Cardiac fibroblast (primary cell): ENCODE results near the gene SERPINA4.

Experiments
- DNase-seq, 2 donors: peaks; one replicate each; pipeline versions ENCODE4 v3.0.0 to v3.0.0-alpha.2; 2010; ENCODE audit warnings: low read depth in 2 of 2
- H3K4me3 ChIP-seq, 2 donors: replicated peaks in 1 of 2; 1 replicate in 1 of 2; 2 replicates in 1 of 2; pipeline ENCODE4 v1.5.1; 2011; ENCODE audit warnings: low read depth in 2 of 2, low read length in 2 of 2, mild to moderate bottlenecking in 2 of 2, moderate library complexity in 1 of 2
- TF ChIP-seq, protein P1 (sequence below): IDR thresholded peaks from one replicate; pipeline ENCODE4 v1.5.1; 2011; ENCODE audit warnings: low read depth, mild to moderate bottlenecking, low read length, inconsistent platforms

SERPINA4 gene

DNA sequence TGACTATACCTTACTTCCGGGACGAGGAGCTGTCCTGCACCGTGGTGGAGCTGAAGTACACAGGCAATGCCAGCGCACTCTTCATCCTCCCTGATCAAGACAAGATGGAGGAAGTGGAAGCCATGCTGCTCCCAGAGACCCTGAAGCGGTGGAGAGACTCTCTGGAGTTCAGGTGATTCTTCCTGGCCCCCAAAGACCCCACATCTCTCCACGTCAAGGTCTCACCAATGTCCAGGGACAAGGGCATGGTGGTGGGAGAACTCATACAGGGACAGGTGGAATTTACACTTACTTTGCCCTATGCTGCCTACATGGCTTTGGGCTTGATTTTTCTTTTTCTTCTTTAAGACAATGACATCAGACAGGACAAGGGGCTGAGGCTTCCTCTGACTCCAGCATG, 58.1 kb downstream of the SERPINA4 start:
- H3K4me3 ChIP-seq: no peak overlapping the region
- TF ChIP-seq, protein P1, sequence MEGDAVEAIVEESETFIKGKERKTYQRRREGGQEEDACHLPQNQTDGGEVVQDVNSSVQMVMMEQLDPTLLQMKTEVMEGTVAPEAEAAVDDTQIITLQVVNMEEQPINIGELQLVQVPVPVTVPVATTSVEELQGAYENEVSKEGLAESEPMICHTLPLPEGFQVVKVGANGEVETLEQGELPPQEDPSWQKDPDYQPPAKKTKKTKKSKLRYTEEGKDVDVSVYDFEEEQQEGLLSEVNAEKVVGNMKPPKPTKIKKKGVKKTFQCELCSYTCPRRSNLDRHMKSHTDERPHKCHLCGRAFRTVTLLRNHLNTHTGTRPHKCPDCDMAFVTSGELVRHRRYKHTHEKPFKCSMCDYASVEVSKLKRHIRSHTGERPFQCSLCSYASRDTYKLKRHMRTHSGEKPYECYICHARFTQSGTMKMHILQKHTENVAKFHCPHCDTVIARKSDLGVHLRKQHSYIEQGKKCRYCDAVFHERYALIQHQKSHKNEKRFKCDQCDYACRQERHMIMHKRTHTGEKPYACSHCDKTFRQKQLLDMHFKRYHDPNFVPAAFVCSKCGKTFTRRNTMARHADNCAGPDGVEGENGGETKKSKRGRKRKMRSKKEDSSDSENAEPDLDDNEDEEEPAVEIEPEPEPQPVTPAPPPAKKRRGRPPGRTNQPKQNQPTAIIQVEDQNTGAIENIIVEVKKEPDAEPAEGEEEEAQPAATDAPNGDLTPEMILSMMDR: no peak
- DNase-seq: no peak
